ENCODE data around the gene TRPC5OS. TPM values are rescaled to one million over a fixed set of nuclear protein-coding genes. Genes with fewer than 3 reads are reported as not detected.

The TRPC5OS gene
- not detected for total RNA-seq

DNA sequence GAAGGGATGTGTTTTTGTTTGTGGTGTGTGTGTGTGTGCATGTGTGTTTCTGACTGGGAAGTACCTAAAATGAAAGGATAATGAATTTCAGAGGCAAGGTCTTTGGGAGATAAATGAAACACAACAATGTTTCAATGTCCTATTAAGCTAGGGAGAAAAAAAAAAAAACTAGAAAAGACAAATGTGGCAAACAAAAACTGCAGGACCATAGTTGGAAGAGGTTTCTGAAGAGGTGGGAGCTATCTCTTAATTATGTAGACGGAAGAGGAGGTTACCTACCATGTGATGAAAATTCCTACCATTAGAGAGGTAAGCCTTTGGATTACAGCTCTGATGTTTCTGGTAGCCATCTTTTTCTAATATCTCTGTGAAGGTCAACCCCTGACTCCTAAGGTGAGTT lies at the start of gene TRPC5OS:
Gene TRPC5OS, plus strand, starts transcription at position 301 of the 400 bp plus-strand sequence. CDS start 25,669 bp downstream, outside the sequence.
- no peaks in the 10 kb centered on the region for H3K4me1 ChIP-seq
- H3K27me3 ChIP-seq: no peaks in the 10 kb centered on the region
- no peak within 1 kb of the TSS for H3K4me3 ChIP-seq
- no peaks in the 10 kb centered on the region for H3K9me3 ChIP-seq
- WGBS: 80% methylated on average over 1 of the region's 1 CpG
- TF ChIP-seq, protein P1, sequence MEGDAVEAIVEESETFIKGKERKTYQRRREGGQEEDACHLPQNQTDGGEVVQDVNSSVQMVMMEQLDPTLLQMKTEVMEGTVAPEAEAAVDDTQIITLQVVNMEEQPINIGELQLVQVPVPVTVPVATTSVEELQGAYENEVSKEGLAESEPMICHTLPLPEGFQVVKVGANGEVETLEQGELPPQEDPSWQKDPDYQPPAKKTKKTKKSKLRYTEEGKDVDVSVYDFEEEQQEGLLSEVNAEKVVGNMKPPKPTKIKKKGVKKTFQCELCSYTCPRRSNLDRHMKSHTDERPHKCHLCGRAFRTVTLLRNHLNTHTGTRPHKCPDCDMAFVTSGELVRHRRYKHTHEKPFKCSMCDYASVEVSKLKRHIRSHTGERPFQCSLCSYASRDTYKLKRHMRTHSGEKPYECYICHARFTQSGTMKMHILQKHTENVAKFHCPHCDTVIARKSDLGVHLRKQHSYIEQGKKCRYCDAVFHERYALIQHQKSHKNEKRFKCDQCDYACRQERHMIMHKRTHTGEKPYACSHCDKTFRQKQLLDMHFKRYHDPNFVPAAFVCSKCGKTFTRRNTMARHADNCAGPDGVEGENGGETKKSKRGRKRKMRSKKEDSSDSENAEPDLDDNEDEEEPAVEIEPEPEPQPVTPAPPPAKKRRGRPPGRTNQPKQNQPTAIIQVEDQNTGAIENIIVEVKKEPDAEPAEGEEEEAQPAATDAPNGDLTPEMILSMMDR (IDR thresholded peaks at IDR 0.05): no peak
- TF ChIP-seq EP300 (IDR thresholded peaks at IDR 0.05) (no peak), POLR2AphosphoS5 (IDR thresholded peaks at IDR 0.05) (no peak)
- H3K27ac ChIP-seq: no peak within 1 kb of the TSS
- no peaks in the 10 kb centered on the region for H3K36me3 ChIP-seq
- no peak for DNase-seq (ENCODE audit: low spot score in 2 of 2)

DNA sequence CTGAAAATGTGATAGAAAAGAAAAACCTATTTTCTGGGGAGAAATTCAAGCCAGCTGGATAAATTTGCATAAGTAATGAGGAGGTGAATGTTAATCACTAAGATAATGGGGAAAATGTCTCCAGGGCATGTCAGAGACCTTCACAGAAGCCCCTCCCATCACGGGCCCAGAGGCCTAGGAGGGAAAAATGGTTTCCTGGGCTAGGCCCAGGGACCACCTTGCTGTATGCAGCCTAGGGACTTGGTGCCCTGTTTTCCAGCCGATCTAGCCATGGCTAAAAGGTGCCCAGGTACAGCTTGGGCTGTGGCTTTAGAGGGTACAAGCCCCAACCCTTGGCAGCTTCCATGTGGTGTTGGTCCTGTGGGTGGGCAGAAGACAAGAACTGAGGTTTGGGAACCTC lies 46.6 kb upstream of the TRPC5OS start:
- WGBS: 73% methylated on average over 2 of the region's 2 CpGs
- TF ChIP-seq POLR2A (IDR thresholded peaks at IDR 0.05) (no peak), POLR2AphosphoS5 (IDR thresholded peaks at IDR 0.05) (no peak), EP300 (IDR thresholded peaks at IDR 0.05) (no peak)
- TF ChIP-seq, protein P1 (IDR thresholded peaks at IDR 0.05): no peak
- no peaks in the 10 kb centered on the region for H3K4me1 ChIP-seq
- no peaks in the 10 kb centered on the region for H3K36me3 ChIP-seq
- no peaks in the 10 kb centered on the region for H3K27me3 ChIP-seq
- no peak overlapping the region for H3K27ac ChIP-seq
- no peak for DNase-seq (ENCODE audit: low spot score in 2 of 2)
- H3K4me3 ChIP-seq: no peak overlapping the region
- no peaks in the 10 kb centered on the region for H3K9me3 ChIP-seq

DNA sequence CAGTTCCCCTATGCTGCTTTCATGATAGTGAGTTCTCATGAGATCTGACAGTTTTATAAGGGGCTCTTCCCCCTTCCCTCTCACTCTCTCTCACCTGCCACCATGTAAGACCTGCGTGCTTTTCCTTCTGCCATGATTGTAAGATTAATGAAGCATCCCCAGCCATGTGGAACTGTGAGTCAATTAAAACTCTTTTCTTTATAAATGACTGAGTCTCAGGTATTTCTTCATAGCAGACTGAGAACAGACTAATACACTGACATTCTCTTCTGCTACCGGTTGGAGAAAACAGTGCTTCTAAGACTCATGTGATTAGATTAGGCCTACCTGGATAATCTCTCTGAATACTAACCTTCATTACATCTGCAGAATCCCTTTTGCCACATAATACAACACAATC lies 45.4 kb upstream of the TRPC5OS start:
- Histone ChIP-seq H3K36me3 (no peaks in the 10 kb centered on the region), H3K4me3 (no peak overlapping the region), H3K9me3 (no peaks in the 10 kb centered on the region), H3K4me1 (no peaks in the 10 kb centered on the region), H3K27me3 (no peaks in the 10 kb centered on the region), H3K27ac (no peak overlapping the region)
- DNase-seq (ENCODE audit: low spot score in 2 of 2): no peak
- WGBS: 80% methylated on average over 2 of the region's 2 CpGs
- TF ChIP-seq, protein P1 (IDR thresholded peaks at IDR 0.05): no peak
- no peak for TF ChIP-seq EP300 (IDR thresholded peaks at IDR 0.05)
- TF ChIP-seq POLR2A (IDR thresholded peaks at IDR 0.05): no peak
- TF ChIP-seq POLR2AphosphoS5 (IDR thresholded peaks at IDR 0.05): no peak

DNA sequence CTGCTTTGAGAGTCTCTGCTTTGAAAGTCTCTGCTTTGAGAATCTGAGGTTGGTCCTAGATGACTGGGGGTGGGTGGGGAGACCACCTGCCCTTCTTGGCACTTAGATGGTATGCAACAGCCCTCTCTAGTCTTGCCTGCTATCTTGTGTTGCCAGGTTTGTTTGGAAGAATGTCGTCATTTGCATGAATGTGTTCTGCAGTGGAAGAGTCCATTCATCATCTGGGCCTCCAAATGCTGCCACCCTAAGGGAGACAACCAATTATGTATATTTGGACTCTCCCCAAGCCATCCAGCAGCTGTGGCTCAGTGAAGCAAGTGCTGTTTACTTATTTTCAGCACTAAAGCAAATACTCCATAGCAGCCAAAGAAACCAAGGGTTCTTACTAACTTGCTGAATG lies 44.6 kb upstream of the TRPC5OS start:
- no peaks in the 10 kb centered on the region for H3K27me3 ChIP-seq
- WGBS: 50% methylated on average over 1 of the region's 1 CpG
- no peaks in the 10 kb centered on the region for H3K36me3 ChIP-seq
- H3K4me1 ChIP-seq: no peaks in the 10 kb centered on the region
- TF ChIP-seq EP300 (IDR thresholded peaks at IDR 0.05) (no peak), POLR2A (IDR thresholded peaks at IDR 0.05) (no peak)
- TF ChIP-seq, protein P1 (IDR thresholded peaks at IDR 0.05): no peak
- no peak for DNase-seq (ENCODE audit: low spot score in 2 of 2)
- H3K9me3 ChIP-seq: no peaks in the 10 kb centered on the region
- no peak overlapping the region for H3K4me3 ChIP-seq
- no peak overlapping the region for H3K27ac ChIP-seq

DNA sequence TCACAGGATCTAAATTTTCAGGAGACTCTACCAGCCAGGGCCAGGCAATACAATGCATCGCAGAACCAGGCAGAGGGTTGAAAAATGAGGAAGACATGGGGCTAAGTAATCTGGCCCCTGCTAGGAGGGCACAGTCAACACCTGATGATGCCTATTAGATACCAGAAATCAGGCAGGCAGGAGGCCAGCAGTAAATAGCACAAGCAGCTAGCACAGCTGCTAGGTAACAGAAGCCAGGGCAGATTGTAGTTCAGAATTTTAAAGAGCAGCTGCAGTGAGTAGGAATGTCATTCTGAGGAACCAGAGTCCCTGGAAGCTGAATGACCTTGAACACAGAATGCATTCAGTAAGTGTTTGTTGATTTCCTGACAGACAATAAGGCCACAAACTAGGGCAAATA lies 38.8 kb upstream of the TRPC5OS start:
- DNase-seq (ENCODE audit: low spot score in 2 of 2): no peak
- TF ChIP-seq POLR2AphosphoS5 (IDR thresholded peaks at IDR 0.05) (no peak), EP300 (IDR thresholded peaks at IDR 0.05) (no peak), POLR2A (IDR thresholded peaks at IDR 0.05) (no peak)
- TF ChIP-seq, protein P1 (IDR thresholded peaks at IDR 0.05): no peak
- no peaks in the 10 kb centered on the region for H3K9me3 ChIP-seq
- no peak overlapping the region for H3K4me3 ChIP-seq
- H3K27me3 ChIP-seq: no peaks in the 10 kb centered on the region
- no peak overlapping the region for H3K27ac ChIP-seq
- H3K4me1 ChIP-seq: no peaks in the 10 kb centered on the region
- WGBS: 93% methylated on average over 1 of the region's 1 CpG
- no peaks in the 10 kb centered on the region for H3K36me3 ChIP-seq

Data from suprapubic skin (tissue), 4 donors.